ENCODE results near the gene TNNC2.

- TF ChIP-seq CTCF (IDR thresholded peaks at IDR 0.05) = no peak
- TF ChIP-seq GATA3 (IDR thresholded peaks at IDR 0.05; ENCODE audit: borderline replicate concordance) = no peak
Observed at GRCh38 chr20:45788351-45788750, 38.8 kb downstream of the TNNC2 start.
